Gastrocnemius medialis (tissue), 4 donors: ENCODE data around the gene THSD4.

Source experiments
- CTCF ChIP-seq, 5 experiments: fragments of 450-650 bp in 3 of 5; fragments of 200-600 bp in 2 of 5; sonication (generic) in 2 of 5; IDR thresholded peaks in 4 of 5; conservative IDR thresholded peaks in 1 of 5; 1 replicate in 4 of 5; 2 replicates in 1 of 5; pipeline ENCODE4 v1.5.1; 2016 to 2019; ENCODE audit warnings: antibody characterized with exemption in 5 of 5, mild to moderate bottlenecking in 3 of 5, moderate library complexity in 3 of 5
- POLR2A ChIP-seq, 2 donors: fragments of 450-650 bp; IDR thresholded peaks; one replicate each; pipeline ENCODE4 v1.6.1; 2017; ENCODE audit warnings: antibody characterized with exemption in 2 of 2, mild to moderate bottlenecking in 2 of 2, moderate library complexity in 2 of 2

- TF ChIP-seq CTCF (IDR thresholded peaks at IDR 0.05 in 4 of 5, conservative IDR thresholded peaks at IDR 0.05 in 1 of 5) (no peak), POLR2A (IDR thresholded peaks at IDR 0.05) (no peak)
Measured at GRCh38 chr15:71195242-71195641, 80.0 kb downstream of the THSD4 start.
